Measurements from ENCODE around the gene SLC27A1.

Gene SLC27A1

GRCh38 chr19:17488593-17489391 lies 18.5 kb downstream of the SLC27A1 start (continued):
- TF ChIP-seq, protein P1, sequence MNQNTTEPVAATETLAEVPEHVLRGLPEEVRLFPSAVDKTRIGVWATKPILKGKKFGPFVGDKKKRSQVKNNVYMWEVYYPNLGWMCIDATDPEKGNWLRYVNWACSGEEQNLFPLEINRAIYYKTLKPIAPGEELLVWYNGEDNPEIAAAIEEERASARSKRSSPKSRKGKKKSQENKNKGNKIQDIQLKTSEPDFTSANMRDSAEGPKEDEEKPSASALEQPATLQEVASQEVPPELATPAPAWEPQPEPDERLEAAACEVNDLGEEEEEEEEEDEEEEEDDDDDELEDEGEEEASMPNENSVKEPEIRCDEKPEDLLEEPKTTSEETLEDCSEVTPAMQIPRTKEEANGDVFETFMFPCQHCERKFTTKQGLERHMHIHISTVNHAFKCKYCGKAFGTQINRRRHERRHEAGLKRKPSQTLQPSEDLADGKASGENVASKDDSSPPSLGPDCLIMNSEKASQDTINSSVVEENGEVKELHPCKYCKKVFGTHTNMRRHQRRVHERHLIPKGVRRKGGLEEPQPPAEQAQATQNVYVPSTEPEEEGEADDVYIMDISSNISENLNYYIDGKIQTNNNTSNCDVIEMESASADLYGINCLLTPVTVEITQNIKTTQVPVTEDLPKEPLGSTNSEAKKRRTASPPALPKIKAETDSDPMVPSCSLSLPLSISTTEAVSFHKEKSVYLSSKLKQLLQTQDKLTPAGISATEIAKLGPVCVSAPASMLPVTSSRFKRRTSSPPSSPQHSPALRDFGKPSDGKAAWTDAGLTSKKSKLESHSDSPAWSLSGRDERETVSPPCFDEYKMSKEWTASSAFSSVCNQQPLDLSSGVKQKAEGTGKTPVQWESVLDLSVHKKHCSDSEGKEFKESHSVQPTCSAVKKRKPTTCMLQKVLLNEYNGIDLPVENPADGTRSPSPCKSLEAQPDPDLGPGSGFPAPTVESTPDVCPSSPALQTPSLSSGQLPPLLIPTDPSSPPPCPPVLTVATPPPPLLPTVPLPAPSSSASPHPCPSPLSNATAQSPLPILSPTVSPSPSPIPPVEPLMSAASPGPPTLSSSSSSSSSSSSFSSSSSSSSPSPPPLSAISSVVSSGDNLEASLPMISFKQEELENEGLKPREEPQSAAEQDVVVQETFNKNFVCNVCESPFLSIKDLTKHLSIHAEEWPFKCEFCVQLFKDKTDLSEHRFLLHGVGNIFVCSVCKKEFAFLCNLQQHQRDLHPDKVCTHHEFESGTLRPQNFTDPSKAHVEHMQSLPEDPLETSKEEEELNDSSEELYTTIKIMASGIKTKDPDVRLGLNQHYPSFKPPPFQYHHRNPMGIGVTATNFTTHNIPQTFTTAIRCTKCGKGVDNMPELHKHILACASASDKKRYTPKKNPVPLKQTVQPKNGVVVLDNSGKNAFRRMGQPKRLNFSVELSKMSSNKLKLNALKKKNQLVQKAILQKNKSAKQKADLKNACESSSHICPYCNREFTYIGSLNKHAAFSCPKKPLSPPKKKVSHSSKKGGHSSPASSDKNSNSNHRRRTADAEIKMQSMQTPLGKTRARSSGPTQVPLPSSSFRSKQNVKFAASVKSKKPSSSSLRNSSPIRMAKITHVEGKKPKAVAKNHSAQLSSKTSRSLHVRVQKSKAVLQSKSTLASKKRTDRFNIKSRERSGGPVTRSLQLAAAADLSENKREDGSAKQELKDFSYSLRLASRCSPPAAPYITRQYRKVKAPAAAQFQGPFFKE (tag by site-specific recombination; IDR thresholded peaks at IDR 0.05; ENCODE audit: borderline replicate concordance) = no peak
- no peak for TF ChIP-seq ZNF639 (tag by site-specific recombination; IDR thresholded peaks at IDR 0.05)
- 0 out of 2 replicates have a peak, but pooled peaks have one; percentile 23 for TF ChIP-seq KLF7 (tag by site-specific recombination; IDR thresholded peaks at IDR 0.05; ENCODE audit: borderline replicate concordance)
- peak; percentile 50 for TF ChIP-seq KLF9 (tag by site-specific recombination; IDR thresholded peaks at IDR 0.05; ENCODE audit: low read depth)
- no peak for TF ChIP-seq ZNF214 (tag by site-specific recombination; IDR thresholded peaks at IDR 0.05; ENCODE audit: borderline replicate concordance)
- no peak for TF ChIP-seq ZNF138 (tag by site-specific recombination; IDR thresholded peaks at IDR 0.05; ENCODE audit: borderline replicate concordance)
- TF ChIP-seq BCL6B (tag by site-specific recombination; IDR thresholded peaks at IDR 0.05) = no peak
- TF ChIP-seq ZNF623 (tag by site-specific recombination; IDR thresholded peaks at IDR 0.05) = no peak
- no peak for TF ChIP-seq ZNF175 (tag by site-specific recombination; IDR thresholded peaks at IDR 0.05)
- no peak for TF ChIP-seq ZSCAN4 (tag by site-specific recombination; IDR thresholded peaks at IDR 0.05)
- no peak for TF ChIP-seq PRDM1 (tag by site-specific recombination; IDR thresholded peaks at IDR 0.05)
- peak; percentile 58 for TF ChIP-seq SP3 (tag by site-specific recombination; IDR thresholded peaks at IDR 0.05)

- CTCF ChIA-PET = interaction anchor here (0.5 to 0.6 kb wide), 2 partner anchors 48 to 272 kb away, joined by 3 to 6 read pairs; no protein-coding TSS in a partner anchor
- Histone ChIP-seq H3K4me1 (ENCODE audit: control insufficient read depth, insufficient read depth, low read length) (0 out of 2 replicates have a peak, but pooled peaks cover 2% of the 10 kb centered on the region), H3K27ac (ENCODE audit: extremely low read depth, low read depth, low read length) (no peak overlapping the region), H3K9me3 (ENCODE audit: control insufficient read depth, insufficient read depth, low read depth, low read length) (no peaks in the 10 kb centered on the region), H3K4me3 (ENCODE audit: low read depth, low read length) (no peak overlapping the region), H3K36me3 (ENCODE audit: control insufficient read depth in 2 of 2, insufficient read depth in 1 of 2, low read length in 2 of 2) (no peaks in the 10 kb centered on the region)
- TF ChIP-seq ZNF335 (tag by site-specific recombination; conservative IDR thresholded peaks at IDR 0.05) (peak; percentile 23; the same call in 1 of the 2 replicates), ZNF580 (tag by site-specific recombination; IDR thresholded peaks at IDR 0.05) (peak; percentile 34; the same call in 1 of the 2 replicates), ZBTB21 (tag by site-specific recombination; IDR thresholded peaks at IDR 0.05) (no peak)
- POLR2A ChIA-PET = no interaction called here
These were observed 19.2 kb downstream of the SLC27A1 start for GRCh38 chr19:17489392-17490030.
